ENCODE measurements around the gene HOXB3.

DNA sequence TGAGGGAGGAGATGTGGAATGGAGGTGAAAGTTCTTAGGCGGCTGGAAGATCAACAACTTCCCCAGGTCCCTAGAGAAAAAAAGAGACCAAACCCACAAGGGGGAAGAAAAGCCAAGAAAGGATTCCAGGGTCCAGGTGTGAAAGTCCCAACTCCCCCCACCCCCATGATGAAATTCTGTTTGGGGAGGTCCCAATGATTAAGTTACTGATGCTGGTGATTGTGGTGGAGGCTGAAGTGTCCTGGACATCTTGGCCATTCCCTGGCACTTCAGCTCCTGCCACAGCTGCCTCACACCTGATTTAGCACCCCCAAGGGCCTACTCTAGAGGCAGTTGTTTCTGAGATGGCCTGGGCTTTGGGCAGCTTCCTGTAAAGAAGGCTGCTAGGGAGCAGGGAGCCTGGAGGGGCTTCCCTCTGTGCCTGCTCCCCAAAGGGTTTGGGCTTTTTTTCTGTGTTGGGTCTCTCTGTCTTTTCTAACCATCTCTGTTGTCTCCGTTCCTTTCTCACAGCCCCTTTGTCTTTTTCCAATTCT is 25.0 kb downstream of the HOXB3 start:
- TF ChIP-seq, protein P1, sequence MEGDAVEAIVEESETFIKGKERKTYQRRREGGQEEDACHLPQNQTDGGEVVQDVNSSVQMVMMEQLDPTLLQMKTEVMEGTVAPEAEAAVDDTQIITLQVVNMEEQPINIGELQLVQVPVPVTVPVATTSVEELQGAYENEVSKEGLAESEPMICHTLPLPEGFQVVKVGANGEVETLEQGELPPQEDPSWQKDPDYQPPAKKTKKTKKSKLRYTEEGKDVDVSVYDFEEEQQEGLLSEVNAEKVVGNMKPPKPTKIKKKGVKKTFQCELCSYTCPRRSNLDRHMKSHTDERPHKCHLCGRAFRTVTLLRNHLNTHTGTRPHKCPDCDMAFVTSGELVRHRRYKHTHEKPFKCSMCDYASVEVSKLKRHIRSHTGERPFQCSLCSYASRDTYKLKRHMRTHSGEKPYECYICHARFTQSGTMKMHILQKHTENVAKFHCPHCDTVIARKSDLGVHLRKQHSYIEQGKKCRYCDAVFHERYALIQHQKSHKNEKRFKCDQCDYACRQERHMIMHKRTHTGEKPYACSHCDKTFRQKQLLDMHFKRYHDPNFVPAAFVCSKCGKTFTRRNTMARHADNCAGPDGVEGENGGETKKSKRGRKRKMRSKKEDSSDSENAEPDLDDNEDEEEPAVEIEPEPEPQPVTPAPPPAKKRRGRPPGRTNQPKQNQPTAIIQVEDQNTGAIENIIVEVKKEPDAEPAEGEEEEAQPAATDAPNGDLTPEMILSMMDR (IDR thresholded peaks at IDR 0.05): no peak
- TF ChIP-seq POLR2A (IDR thresholded peaks at IDR 0.05): no peak
- no peak for TF ChIP-seq EP300 (IDR thresholded peaks at IDR 0.05)
- TF ChIP-seq POLR2AphosphoS5 (IDR thresholded peaks at IDR 0.05): no peak
